Measurements from ENCODE around the gene RPS19BP1. TPM values are rescaled to one million over a fixed set of nuclear protein-coding genes. Genes with fewer than 3 reads are reported as not detected.

The RPS19BP1 gene
- total and polyA plus RNA-seq, 4 experiments from 2014 or later = 66.9 to 112 (median 85.3) TPM

DNA sequence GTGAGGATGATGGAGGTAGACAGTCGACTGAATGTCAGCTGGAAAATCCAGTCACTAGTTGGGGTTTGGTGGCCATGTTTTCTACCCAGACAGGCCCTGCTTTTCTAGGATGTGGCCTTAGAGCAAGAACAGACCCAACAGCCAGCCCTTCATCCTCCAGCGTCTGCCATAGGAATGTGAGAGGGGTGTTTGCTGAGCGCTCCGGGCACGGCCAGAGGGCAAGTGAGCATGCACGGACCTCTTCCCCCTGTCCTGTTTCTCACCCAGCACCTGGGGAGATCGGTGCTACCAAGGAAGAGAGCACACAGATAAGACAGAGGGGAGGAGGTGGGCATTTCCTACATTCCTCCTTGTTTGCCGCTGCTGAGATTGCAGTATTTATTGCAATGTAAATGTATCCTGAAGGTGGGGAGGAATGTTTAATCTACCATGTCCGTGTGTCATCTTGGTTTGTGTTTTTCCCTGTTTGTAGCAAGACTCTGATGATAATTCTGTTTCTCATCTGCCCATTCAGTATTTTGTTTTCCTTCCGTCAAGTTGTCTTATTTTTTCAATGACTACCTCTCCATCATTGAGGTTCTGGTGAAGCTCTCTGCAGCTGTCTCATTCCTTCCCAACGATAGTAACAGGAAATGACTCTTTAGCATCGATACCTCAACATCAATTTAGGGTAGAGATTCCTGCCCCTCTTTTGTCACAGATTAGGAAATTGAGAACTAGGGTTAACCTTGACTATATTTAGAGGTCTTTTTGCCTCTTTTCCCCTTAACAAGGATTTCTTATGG, 17.1 kb downstream of the RPS19BP1 start:
- Mint-ChIP-seq H3K27ac (peak overlapping the region in 4 of 7 donors; percentile 32 to 77 (median 55)), H3K9me3 (peaks cover 0 to 5% (median 1%) of the 10 kb centered on the region in 8 donors), H3K4me3 (no peak overlapping the region), H3K36me3 (peaks cover 37 to 65% of the 10 kb centered on the region in 2 donors), H3K27me3 (peaks cover 3 to 4% of the 10 kb centered on the region in 2 donors), H3K4me1 (peaks cover 9 to 28% (median 19%) of the 10 kb centered on the region in 4 donors)
- H3K4me1 ChIP-seq (ENCODE audit: insufficient read depth, low read length) = peaks cover 14% of the 10 kb centered on the region
- ChIA-PET POLR2A (ENCODE audit: partially characterized antibody) (interaction anchor here (1.2 to 2.2 kb wide), 5 partner anchors 9 to 118 kb away, joined by 3 to 11 read pairs (median 8); partner anchors contain the start of gene MIEF1), CTCF (ENCODE audit: partially characterized antibody) (interaction anchor here (0.9 to 9.5 kb wide), 16 partner anchors 8 to 345 kb away, joined by 3 to 100 read pairs (median 8); partner anchors contain the start of genes MIEF1, RPS19BP1 and TAB1)
- no peaks in the 10 kb centered on the region for H3K27me3 ChIP-seq (ENCODE audit: insufficient read depth, low read length)
- H3K9me3 ChIP-seq (ENCODE audit: control insufficient read depth in 1 of 2, low read length in 2 of 2) = no peaks in the 10 kb centered on the region
- no peak overlapping the region for H3K27ac ChIP-seq (ENCODE audit: low read depth, low read length)
- intact Hi-C loops (cut with micrococcal nuclease) = no loop called here
- no peak overlapping the region for H3K4me3 ChIP-seq (ENCODE audit: low read length in 2 of 2)
- no peak for DNase-seq
- H3K36me3 ChIP-seq (ENCODE audit: insufficient read depth, low read length) = peaks cover 47% of the 10 kb centered on the region

- no peaks in the 10 kb centered on the region for H3K27me3 ChIP-seq (ENCODE audit: insufficient read depth, low read length)
- peaks cover 55% of the 10 kb centered on the region for H3K36me3 ChIP-seq (ENCODE audit: insufficient read depth, low read length)
- Mint-ChIP-seq H3K4me1 (peaks cover 11 to 30% (median 17%) of the 10 kb centered on the region in 4 donors), H3K27me3 (no peaks in the 10 kb centered on the region), H3K27ac (peak overlapping the region in 4 of 7 donors; percentile 4 to 79 (median 17)), H3K36me3 (peaks cover 42 to 66% of the 10 kb centered on the region in 2 donors), H3K4me3 (no peak overlapping the region), H3K9me3 (no peaks in the 10 kb centered on the region)
- H3K4me1 ChIP-seq (ENCODE audit: insufficient read depth, low read length) = peaks cover 14% of the 10 kb centered on the region
- intact Hi-C loops (cut with micrococcal nuclease) = loop anchor here (1.0 kb wide), 1 partner anchor 21 kb away; no protein-coding TSS in a partner anchor
- no peak overlapping the region for H3K27ac ChIP-seq (ENCODE audit: low read depth, low read length)
- CTCF ChIA-PET (ENCODE audit: partially characterized antibody) = interaction anchor here (0.9 to 9.5 kb wide), 9 partner anchors 13 to 344 kb away, joined by 3 to 100 read pairs (median 10); partner anchors contain the start of genes MIEF1, RPS19BP1 and TAB1
- H3K9me3 ChIP-seq (ENCODE audit: control insufficient read depth in 1 of 2, low read length in 2 of 2) = no peaks in the 10 kb centered on the region
- DNase-seq = peak in 3 of 5 donors; percentile 33 to 44 (median 36)
- no peak overlapping the region for H3K4me3 ChIP-seq (ENCODE audit: low read length in 2 of 2)
- POLR2A ChIA-PET (ENCODE audit: partially characterized antibody) = interaction anchor here (0.7 to 1.6 kb wide), 6 partner anchors 8 to 117 kb away, joined by 4 to 8 read pairs (median 6); partner anchors contain the start of genes MIEF1 and TAB1
These were observed 18.1 kb downstream of the RPS19BP1 start for GRCh38 chr22:39514373-39514973.

- Histone ChIP-seq H3K4me3 (ENCODE audit: low read length in 2 of 2) (no peak overlapping the region), H3K27ac (ENCODE audit: low read depth, low read length) (no peak overlapping the region), H3K36me3 (ENCODE audit: insufficient read depth, low read length) (peaks cover 59% of the 10 kb centered on the region), H3K9me3 (ENCODE audit: control insufficient read depth in 1 of 2, low read length in 2 of 2) (no peaks in the 10 kb centered on the region), H3K27me3 (ENCODE audit: insufficient read depth, low read length) (no peaks in the 10 kb centered on the region), H3K4me1 (ENCODE audit: insufficient read depth, low read length) (peaks cover 7% of the 10 kb centered on the region)
- POLR2A ChIA-PET (ENCODE audit: partially characterized antibody) = interaction anchor here (0.8 to 1.6 kb wide), 5 partner anchors 9 to 116 kb away, joined by 4 to 8 read pairs (median 7); partner anchors contain the start of gene TAB1
- intact Hi-C loops (cut with micrococcal nuclease) = loop anchor here (1.0 kb wide), 1 partner anchor 20 kb away; no protein-coding TSS in a partner anchor
- peaks cover 46 to 67% of the 10 kb centered on the region in 2 donors for H3K36me3 Mint-ChIP-seq
- no peak overlapping the region for H3K27ac Mint-ChIP-seq
- CTCF ChIA-PET (ENCODE audit: partially characterized antibody) = interaction anchor here (0.9 to 9.5 kb wide), 8 partner anchors 12 to 343 kb away, joined by 3 to 100 read pairs (median 12); partner anchors contain the start of genes MIEF1, RPS19BP1 and TAB1
- no peak overlapping the region for H3K4me3 Mint-ChIP-seq
- H3K4me1 Mint-ChIP-seq = peaks cover 7 to 29% (median 16%) of the 10 kb centered on the region in 4 donors
- no peak for DNase-seq
- H3K9me3 Mint-ChIP-seq = no peaks in the 10 kb centered on the region
- no peaks in the 10 kb centered on the region for H3K27me3 Mint-ChIP-seq
These were observed 18.8 kb downstream of the RPS19BP1 start for GRCh38 chr22:39513791-39514190.

- no peak for DNase-seq
- Histone ChIP-seq H3K36me3 (ENCODE audit: insufficient read depth, low read length) (peaks cover 60% of the 10 kb centered on the region), H3K4me3 (ENCODE audit: low read length in 2 of 2) (no peak overlapping the region), H3K27ac (ENCODE audit: low read depth, low read length) (no peak overlapping the region), H3K4me1 (ENCODE audit: insufficient read depth, low read length) (peaks cover 6% of the 10 kb centered on the region), H3K9me3 (ENCODE audit: control insufficient read depth in 1 of 2, low read length in 2 of 2) (no peaks in the 10 kb centered on the region), H3K27me3 (ENCODE audit: insufficient read depth, low read length) (no peaks in the 10 kb centered on the region)
- Mint-ChIP-seq H3K9me3 (no peaks in the 10 kb centered on the region), H3K27ac (no peak overlapping the region), H3K36me3 (peaks cover 54 to 74% of the 10 kb centered on the region in 2 donors), H3K27me3 (no peaks in the 10 kb centered on the region), H3K4me3 (no peak overlapping the region), H3K4me1 (peaks cover 14 to 32% (median 20%) of the 10 kb centered on the region in 4 donors)
- ChIA-PET POLR2A (ENCODE audit: partially characterized antibody) (interaction anchor here (1.3 to 3.3 kb wide), 2 partner anchors 8 to 10 kb away, joined by 3 to 17 read pairs; partner anchors contain the start of genes ATF4 and MIEF1), CTCF (ENCODE audit: partially characterized antibody) (interaction anchor here (0.9 to 9.5 kb wide), 4 partner anchors 14 to 48 kb away, joined by 3 to 100 read pairs (median 42); partner anchors contain the start of gene RPS19BP1)
- intact Hi-C loops (cut with micrococcal nuclease) = no loop called here
These were observed 20.5 kb downstream of the RPS19BP1 start for GRCh38 chr22:39512026-39512425.

GRCh38 chr22:39511226-39511625, 21.3 kb downstream of the RPS19BP1 start:
- H3K27me3 Mint-ChIP-seq = no peaks in the 10 kb centered on the region
- Histone ChIP-seq H3K36me3 (ENCODE audit: insufficient read depth, low read length) (peaks cover 68% of the 10 kb centered on the region), H3K27me3 (ENCODE audit: insufficient read depth, low read length) (no peaks in the 10 kb centered on the region), H3K27ac (ENCODE audit: low read depth, low read length) (no peak overlapping the region), H3K4me1 (ENCODE audit: insufficient read depth, low read length) (peaks cover 7% of the 10 kb centered on the region), H3K9me3 (ENCODE audit: control insufficient read depth in 1 of 2, low read length in 2 of 2) (no peaks in the 10 kb centered on the region), H3K4me3 (ENCODE audit: low read length in 2 of 2) (no peak overlapping the region)
- CTCF ChIA-PET (ENCODE audit: partially characterized antibody) = interaction anchor here (3.0 to 9.5 kb wide), 3 partner anchors 14 to 18 kb away, joined by 10 to 73 read pairs (median 10); no protein-coding TSS in a partner anchor
- no peak overlapping the region for H3K27ac Mint-ChIP-seq
- no peaks in the 10 kb centered on the region for H3K9me3 Mint-ChIP-seq
- H3K36me3 Mint-ChIP-seq = peaks cover 61 to 81% of the 10 kb centered on the region in 2 donors
- DNase-seq = no peak
- intact Hi-C loops (cut with micrococcal nuclease) = no loop called here
- POLR2A ChIA-PET (ENCODE audit: partially characterized antibody) = interaction anchor here (1.3 to 3.3 kb wide), 3 partner anchors 9 to 18 kb away, joined by 3 to 17 read pairs (median 3); partner anchors contain the start of genes ATF4 and MIEF1
- H3K4me1 Mint-ChIP-seq = peaks cover 20 to 40% (median 24%) of the 10 kb centered on the region in 4 donors
- H3K4me3 Mint-ChIP-seq = no peak overlapping the region

DNA sequence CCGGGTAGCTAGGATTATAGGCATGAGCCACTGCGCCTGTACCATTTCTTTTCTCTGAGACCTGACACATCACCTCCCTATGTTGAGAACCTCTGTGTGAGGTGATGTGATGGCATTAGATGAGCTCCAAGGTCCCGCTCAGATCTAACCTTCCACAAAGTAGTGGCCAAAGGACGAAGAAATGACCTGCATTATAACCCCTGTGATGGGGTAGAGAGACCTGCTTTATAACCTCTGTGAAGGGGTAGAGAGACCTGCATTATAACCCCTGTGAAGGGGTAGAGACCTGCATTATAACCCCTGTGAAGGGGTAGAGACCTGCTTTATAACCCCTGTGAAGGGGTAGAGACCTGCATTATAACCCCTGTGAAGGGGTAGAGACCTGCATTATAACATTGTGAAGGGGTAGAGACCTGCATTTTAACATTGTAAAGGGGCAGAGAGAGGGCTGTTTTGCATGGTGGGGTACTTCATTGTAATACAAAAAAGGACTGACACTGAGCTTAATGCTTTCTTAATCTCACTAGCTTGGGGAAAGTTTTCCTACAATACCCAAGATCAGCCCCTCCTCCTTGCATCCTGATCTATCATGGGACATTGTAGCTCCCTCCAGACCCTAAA, 21.9 kb downstream of the RPS19BP1 start:
- Histone ChIP-seq H3K27me3 (ENCODE audit: insufficient read depth, low read length) (no peaks in the 10 kb centered on the region), H3K36me3 (ENCODE audit: insufficient read depth, low read length) (peaks cover 70% of the 10 kb centered on the region), H3K4me1 (ENCODE audit: insufficient read depth, low read length) (peaks cover 13% of the 10 kb centered on the region), H3K27ac (ENCODE audit: low read depth, low read length) (no peak overlapping the region), H3K9me3 (ENCODE audit: control insufficient read depth in 1 of 2, low read length in 2 of 2) (no peaks in the 10 kb centered on the region), H3K4me3 (ENCODE audit: low read length in 2 of 2) (no peak overlapping the region)
- Mint-ChIP-seq H3K27ac (peak overlapping the region in 1 of 7 donors; percentile 60), H3K36me3 (peaks cover 62 to 82% of the 10 kb centered on the region in 2 donors), H3K9me3 (no peaks in the 10 kb centered on the region), H3K4me1 (peaks cover 20 to 40% (median 27%) of the 10 kb centered on the region in 4 donors), H3K27me3 (no peaks in the 10 kb centered on the region), H3K4me3 (no peak overlapping the region)
- intact Hi-C loops (cut with micrococcal nuclease) = no loop called here
- ChIA-PET CTCF (ENCODE audit: partially characterized antibody) (interaction anchor here (3.0 to 9.5 kb wide), 3 partner anchors 13 to 19 kb away, joined by 10 to 73 read pairs (median 10); no protein-coding TSS in a partner anchor), POLR2A (ENCODE audit: partially characterized antibody) (interaction anchor here (1.4 to 3.3 kb wide), 2 partner anchors 10 to 18 kb away, joined by 3 to 17 read pairs; partner anchors contain the start of gene ATF4)
- DNase-seq = no peak
